ENCODE results near the gene GIGYF2.
A peak's percentile ranks its signal among the peaks of the same experiment; 100 is the strongest.

Gene GIGYF2

GRCh38 chr2:232878855-232879617 lies 181.9 kb downstream of the GIGYF2 start:
- no peak overlapping the region for H3K4me3 ChIP-seq (ENCODE audit: insufficient read length, low read depth)
- peaks cover 42% of the 10 kb centered on the region for H3K27me3 ChIP-seq (ENCODE audit: insufficient read depth, insufficient read length)
- DNase-seq (ENCODE audit: low read depth, low spot score): no peak
- TF ChIP-seq YY1 (IDR thresholded peaks at IDR 0.05; ENCODE audit: insufficient read depth, insufficient read length) (no peak), ZNF274 (IDR thresholded peaks at IDR 0.05; ENCODE audit: low read depth, low read length) (no peak), SUZ12 (IDR thresholded peaks at IDR 0.05; ENCODE audit: extremely low read depth, insufficient read depth, insufficient read length) (no peak)
- H3K9ac ChIP-seq (ENCODE audit: insufficient read length, low read depth): no peak overlapping the region
- H3K9me3 ChIP-seq (ENCODE audit: insufficient read depth, low read length): no peaks in the 10 kb centered on the region
- no peaks in the 10 kb centered on the region for H3K36me3 ChIP-seq (ENCODE audit: insufficient read depth, insufficient read length, low read length)
- peaks cover 17% of the 10 kb centered on the region for H3K4me1 ChIP-seq (ENCODE audit: insufficient read depth, insufficient read length)

DNA sequence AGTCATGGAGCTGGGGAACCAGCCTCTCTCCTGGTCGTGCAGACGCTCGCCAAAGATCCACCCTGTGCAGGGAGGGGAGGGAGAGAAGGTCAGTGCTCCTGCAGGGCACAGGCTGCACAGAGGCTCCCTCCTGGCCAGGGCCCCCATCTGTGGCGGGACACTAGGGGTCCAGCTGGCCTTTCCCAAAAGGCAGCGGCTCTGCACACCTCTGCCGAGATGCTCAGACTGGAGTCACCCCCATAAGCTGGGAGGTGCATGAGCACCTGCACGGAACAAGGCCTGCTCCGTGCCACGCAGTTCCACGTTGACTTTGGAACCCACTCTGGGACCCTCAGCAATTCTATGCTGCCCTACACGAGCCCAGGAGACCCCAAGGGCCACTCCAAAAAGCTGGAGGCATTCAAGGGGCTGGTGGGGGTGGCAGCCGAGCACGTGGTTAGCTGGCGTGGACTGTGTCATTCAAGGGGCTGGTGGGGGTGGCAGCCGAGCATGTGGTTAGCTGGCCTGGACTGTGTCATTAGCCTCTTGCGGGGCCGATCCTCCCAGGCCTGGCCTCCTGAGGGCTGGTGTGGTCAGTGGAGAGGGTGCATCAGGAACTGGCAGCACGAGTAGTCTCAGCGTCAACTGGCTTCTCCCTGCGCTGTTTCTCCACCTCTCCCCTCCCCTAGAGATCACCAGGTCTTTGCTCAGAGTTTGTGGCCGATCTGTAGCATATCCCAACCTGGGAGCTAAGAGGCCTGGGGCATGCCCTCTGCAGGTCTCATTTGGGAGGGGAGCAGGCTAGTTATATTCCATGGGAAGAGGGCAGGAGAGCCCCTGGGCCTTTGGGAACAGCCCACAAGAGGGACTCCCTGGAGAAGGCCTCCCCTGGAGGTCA lies 182.7 kb downstream of the GIGYF2 start:
- H3K9ac ChIP-seq (ENCODE audit: insufficient read length, low read depth): peak overlapping the region; percentile 7
- H3K4me1 ChIP-seq (ENCODE audit: insufficient read depth, insufficient read length): peaks cover 17% of the 10 kb centered on the region
- H3K27me3 ChIP-seq (ENCODE audit: insufficient read depth, insufficient read length): peaks cover 36% of the 10 kb centered on the region
- DNase-seq (ENCODE audit: low read depth, low spot score): no peak
- no peaks in the 10 kb centered on the region for H3K9me3 ChIP-seq (ENCODE audit: insufficient read depth, low read length)
- no peaks in the 10 kb centered on the region for H3K36me3 ChIP-seq (ENCODE audit: insufficient read depth, insufficient read length, low read length)
- TF ChIP-seq YY1 (IDR thresholded peaks at IDR 0.05; ENCODE audit: insufficient read depth, insufficient read length): no peak
- TF ChIP-seq ZNF274 (IDR thresholded peaks at IDR 0.05; ENCODE audit: low read depth, low read length): no peak
- no peak for TF ChIP-seq SUZ12 (IDR thresholded peaks at IDR 0.05; ENCODE audit: extremely low read depth, insufficient read depth, insufficient read length)
- H3K4me3 ChIP-seq (ENCODE audit: insufficient read length, low read depth): no peak overlapping the region

GRCh38 chr2:232880764-232881351 lies 183.7 kb downstream of the GIGYF2 start:
- H3K9ac ChIP-seq (ENCODE audit: insufficient read length, low read depth): no peak overlapping the region

DNA sequence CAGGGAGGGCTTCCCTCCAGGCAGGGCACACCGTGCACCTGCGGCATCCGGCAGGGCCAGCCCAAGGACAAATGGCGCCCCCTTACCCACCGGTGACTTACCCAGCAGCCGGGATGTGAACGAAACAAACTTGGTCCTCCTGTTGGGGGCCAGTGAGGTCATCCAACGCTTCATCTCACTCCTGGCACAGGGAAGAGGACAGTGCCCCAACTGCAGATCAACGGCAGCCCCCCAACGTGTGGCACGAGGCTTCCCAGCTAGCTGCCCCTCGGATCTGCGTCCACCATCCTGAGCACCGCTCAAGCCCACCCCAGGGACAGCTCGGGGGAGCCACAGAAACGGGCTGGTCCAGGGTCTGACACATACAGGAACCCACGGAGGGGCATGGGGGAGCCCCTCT lies 185.0 kb downstream of the GIGYF2 start:
- no peak for DNase-seq (ENCODE audit: low read depth, low spot score)
- Histone ChIP-seq H3K9me3 (ENCODE audit: insufficient read depth, low read length) (no peaks in the 10 kb centered on the region), H3K9ac (ENCODE audit: insufficient read length, low read depth) (no peak overlapping the region), H3K4me1 (ENCODE audit: insufficient read depth, insufficient read length) (peaks cover 12% of the 10 kb centered on the region), H3K36me3 (ENCODE audit: insufficient read depth, insufficient read length, low read length) (no peaks in the 10 kb centered on the region), H3K4me3 (ENCODE audit: insufficient read length, low read depth) (no peak overlapping the region), H3K27me3 (ENCODE audit: insufficient read depth, insufficient read length) (peaks cover 15% of the 10 kb centered on the region)
- no peak for TF ChIP-seq SUZ12 (IDR thresholded peaks at IDR 0.05; ENCODE audit: extremely low read depth, insufficient read depth, insufficient read length)

More at GRCh38 chr2:232880764-232881351, 183.7 kb downstream of the GIGYF2 start:
- no peaks in the 10 kb centered on the region for H3K36me3 ChIP-seq (ENCODE audit: insufficient read depth, insufficient read length, low read length)
- no peaks in the 10 kb centered on the region for H3K9me3 ChIP-seq (ENCODE audit: insufficient read depth, low read length)
- H3K27me3 ChIP-seq (ENCODE audit: insufficient read depth, insufficient read length): peaks cover 26% of the 10 kb centered on the region
- no peak overlapping the region for H3K4me3 ChIP-seq (ENCODE audit: insufficient read length, low read depth)
- H3K4me1 ChIP-seq (ENCODE audit: insufficient read depth, insufficient read length): peaks cover 14% of the 10 kb centered on the region
- TF ChIP-seq SUZ12 (IDR thresholded peaks at IDR 0.05; ENCODE audit: extremely low read depth, insufficient read depth, insufficient read length): no peak
- TF ChIP-seq YY1 (IDR thresholded peaks at IDR 0.05; ENCODE audit: insufficient read depth, insufficient read length): no peak
- no peak for TF ChIP-seq ZNF274 (IDR thresholded peaks at IDR 0.05; ENCODE audit: low read depth, low read length)
- no peak for DNase-seq (ENCODE audit: low read depth, low spot score)

GRCh38 chr2:232882505-232883115 lies 185.5 kb downstream of the GIGYF2 start:
- DNase-seq (ENCODE audit: low read depth, low spot score): no peak
- peaks cover 10% of the 10 kb centered on the region for H3K27me3 ChIP-seq (ENCODE audit: insufficient read depth, insufficient read length)

DNA sequence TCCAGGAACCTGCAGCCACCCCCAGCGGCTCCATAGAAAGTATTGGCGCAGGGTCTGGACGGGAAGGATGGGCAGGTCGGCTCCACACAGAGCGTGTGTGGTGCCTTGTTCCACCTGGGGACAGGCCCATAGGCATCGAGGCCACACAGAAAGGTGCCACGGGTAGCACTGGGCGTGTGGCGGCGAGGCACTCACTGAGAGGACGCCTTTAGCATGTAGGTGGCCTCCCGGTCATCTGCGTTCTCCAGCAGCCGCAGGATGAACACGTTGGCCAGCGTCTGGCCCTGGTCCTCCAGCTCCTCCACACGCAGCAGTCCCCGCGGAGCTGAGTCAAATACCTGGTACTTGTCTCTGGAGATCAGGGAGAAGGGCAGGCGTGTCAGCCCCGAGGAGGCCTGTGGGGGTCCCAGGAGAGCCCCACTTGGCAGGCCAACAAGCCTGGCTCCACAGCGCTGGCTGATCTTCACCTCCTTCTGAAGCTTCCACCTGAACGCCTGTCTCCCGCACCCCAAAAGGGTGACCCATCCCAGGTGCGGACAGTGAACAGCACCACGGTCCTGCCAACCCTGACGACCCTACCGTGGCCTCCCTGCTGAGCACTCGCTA lies 186.1 kb downstream of the GIGYF2 start:
- DNase-seq (ENCODE audit: low read depth, low spot score): no peak
- no peaks in the 10 kb centered on the region for H3K36me3 ChIP-seq (ENCODE audit: insufficient read depth, insufficient read length, low read length)
- H3K4me3 ChIP-seq (ENCODE audit: insufficient read length, low read depth): no peak overlapping the region
- TF ChIP-seq ZNF274 (IDR thresholded peaks at IDR 0.05; ENCODE audit: low read depth, low read length) (no peak), YY1 (IDR thresholded peaks at IDR 0.05; ENCODE audit: insufficient read depth, insufficient read length) (no peak), SUZ12 (IDR thresholded peaks at IDR 0.05; ENCODE audit: extremely low read depth, insufficient read depth, insufficient read length) (no peak)
- H3K27me3 ChIP-seq (ENCODE audit: insufficient read depth, insufficient read length): peaks cover 3% of the 10 kb centered on the region
- H3K4me1 ChIP-seq (ENCODE audit: insufficient read depth, insufficient read length): peaks cover 9% of the 10 kb centered on the region
- no peaks in the 10 kb centered on the region for H3K9me3 ChIP-seq (ENCODE audit: insufficient read depth, low read length)
- no peak overlapping the region for H3K9ac ChIP-seq (ENCODE audit: insufficient read length, low read depth)

More at GRCh38 chr2:232882505-232883115, 185.5 kb downstream of the GIGYF2 start:
- Histone ChIP-seq H3K9me3 (ENCODE audit: insufficient read depth, low read length) (no peaks in the 10 kb centered on the region), H3K36me3 (ENCODE audit: insufficient read depth, insufficient read length, low read length) (no peaks in the 10 kb centered on the region), H3K4me1 (ENCODE audit: insufficient read depth, insufficient read length) (peaks cover 9% of the 10 kb centered on the region), H3K9ac (ENCODE audit: insufficient read length, low read depth) (no peak overlapping the region), H3K4me3 (ENCODE audit: insufficient read length, low read depth) (no peak overlapping the region)
- no peak for TF ChIP-seq ZNF274 (IDR thresholded peaks at IDR 0.05; ENCODE audit: low read depth, low read length)
- TF ChIP-seq YY1 (IDR thresholded peaks at IDR 0.05; ENCODE audit: insufficient read depth, insufficient read length): no peak
- no peak for TF ChIP-seq SUZ12 (IDR thresholded peaks at IDR 0.05; ENCODE audit: extremely low read depth, insufficient read depth, insufficient read length)
